Measurements from ENCODE around the gene PPP1R7. TPM values are rescaled to one million over a fixed set of nuclear protein-coding genes. Genes with fewer than 3 reads are reported as not detected.
A peak's percentile ranks its signal among the peaks of the same experiment; 100 is the strongest.

PPP1R7 gene
- total RNA-seq, 2 experiments from 2014 or later, result 91.2 to 93.8 TPM

DNA sequence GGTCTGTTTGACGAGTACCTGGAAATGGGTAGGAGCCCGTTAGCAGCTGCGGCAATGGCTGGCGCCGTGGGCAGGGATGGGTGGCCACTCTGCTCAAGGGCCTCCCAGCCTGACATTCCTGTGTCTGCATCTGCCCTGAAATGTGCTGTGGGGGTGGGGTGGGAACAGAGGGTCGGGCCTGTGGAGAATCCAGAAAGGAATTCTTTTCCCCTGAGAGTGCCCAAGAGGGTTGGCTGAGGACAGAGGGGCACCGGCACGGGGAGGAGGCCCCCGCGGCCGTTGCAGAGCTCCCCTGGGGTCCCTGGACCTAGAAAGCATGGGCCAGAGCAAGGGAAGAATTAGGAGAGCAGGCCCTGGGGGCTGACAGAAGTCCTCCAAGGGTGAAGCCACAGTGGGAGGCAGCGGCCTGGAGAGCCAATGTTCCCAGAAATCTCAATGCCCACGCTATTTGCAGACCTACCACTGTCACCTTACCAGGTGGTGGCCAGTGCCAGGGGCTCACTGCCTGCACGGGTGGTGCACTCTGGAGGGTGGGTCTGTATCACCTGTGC is 66.0 kb downstream of the PPP1R7 start:
- intact Hi-C loops (cut with micrococcal nuclease), result loop anchor here (10.0 kb wide), 1 partner anchor 361 kb away; no protein-coding TSS in a partner anchor
- Mint-ChIP-seq H3K36me3 (ENCODE audit: low read depth) (no peaks in the 10 kb centered on the region), H3K4me3 (peak overlapping the region; percentile 24), H3K27me3 (ENCODE audit: low read depth) (peaks cover 9% of the 10 kb centered on the region), H3K4me1 (ENCODE audit: low read depth) (peaks cover 8% of the 10 kb centered on the region), H3K9me3 (no peaks in the 10 kb centered on the region), H3K27ac (no peak overlapping the region)
- CTCF ChIA-PET, result no interaction called here
- no peak for DNase-seq

GRCh38 chr2:241217320-241218031 is 67.2 kb downstream of the PPP1R7 start:
- no peaks in the 10 kb centered on the region for H3K9me3 Mint-ChIP-seq
- H3K4me1 Mint-ChIP-seq (ENCODE audit: low read depth), result peaks cover 8% of the 10 kb centered on the region
- peak; percentile 17 for DNase-seq
- CTCF ChIA-PET, result interaction anchor here (0.6 kb wide), 1 partner anchor 1224 kb away, joined by 4 read pairs; no protein-coding TSS in a partner anchor
- peaks cover 9% of the 10 kb centered on the region for H3K27me3 Mint-ChIP-seq (ENCODE audit: low read depth)
- H3K36me3 Mint-ChIP-seq (ENCODE audit: low read depth), result no peaks in the 10 kb centered on the region
- intact Hi-C loops (cut with micrococcal nuclease), result loop anchor here (1.0 to 10.0 kb wide), 3 partner anchors 139 to 663 kb away; no protein-coding TSS in a partner anchor
- peak overlapping the region; percentile 61 for H3K4me3 Mint-ChIP-seq
- no peak overlapping the region for H3K27ac Mint-ChIP-seq

GRCh38 chr2:241218131-241219029 is 68.1 kb downstream of the PPP1R7 start:
- peaks cover 8% of the 10 kb centered on the region for H3K4me1 Mint-ChIP-seq (ENCODE audit: low read depth)
- intact Hi-C loops (cut with micrococcal nuclease), result loop anchor here (1.0 to 10.0 kb wide), 3 partner anchors 140 to 662 kb away; no protein-coding TSS in a partner anchor
- no peaks in the 10 kb centered on the region for H3K36me3 Mint-ChIP-seq (ENCODE audit: low read depth)
- peak overlapping the region; percentile 76 for H3K4me3 Mint-ChIP-seq
- CTCF ChIA-PET, result interaction anchor here (0.6 to 1.2 kb wide), 4 partner anchors 76 to 340 kb away, joined by 3 read pairs; no protein-coding TSS in a partner anchor
- H3K9me3 Mint-ChIP-seq, result no peaks in the 10 kb centered on the region
- DNase-seq, result peak; percentile 42
- peaks cover 9% of the 10 kb centered on the region for H3K27me3 Mint-ChIP-seq (ENCODE audit: low read depth)
- H3K27ac Mint-ChIP-seq, result no peak overlapping the region

DNA sequence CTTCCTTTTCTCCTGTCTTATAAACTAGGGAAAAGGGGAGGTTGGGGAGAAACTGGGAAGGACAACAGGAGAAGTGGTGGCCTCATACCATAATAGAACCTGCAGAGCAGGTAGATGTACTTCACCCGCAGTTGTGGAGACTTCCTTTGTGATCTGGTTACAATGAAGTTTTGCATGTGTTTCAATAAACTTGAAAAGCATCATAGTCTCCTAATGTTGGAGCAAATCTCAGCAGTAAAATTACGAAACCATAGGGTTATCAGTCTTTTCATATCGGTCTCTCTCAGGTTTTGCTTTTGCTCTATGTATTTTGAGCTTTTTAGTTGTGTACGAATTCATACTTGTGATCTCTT is 68.7 kb downstream of the PPP1R7 start:
- peaks cover 8% of the 10 kb centered on the region for H3K4me1 Mint-ChIP-seq (ENCODE audit: low read depth)
- peak overlapping the region; percentile 76 for H3K4me3 Mint-ChIP-seq
- intact Hi-C loops (cut with micrococcal nuclease), result loop anchor here (2.0 to 10.0 kb wide), 2 partner anchors 364 to 662 kb away; no protein-coding TSS in a partner anchor
- H3K27me3 Mint-ChIP-seq (ENCODE audit: low read depth), result peaks cover 9% of the 10 kb centered on the region
- H3K27ac Mint-ChIP-seq, result no peak overlapping the region
- no peaks in the 10 kb centered on the region for H3K9me3 Mint-ChIP-seq
- CTCF ChIA-PET, result interaction anchor here (0.7 to 1.2 kb wide), 4 partner anchors 26 to 339 kb away, joined by 3 read pairs; no protein-coding TSS in a partner anchor
- H3K36me3 Mint-ChIP-seq (ENCODE audit: low read depth), result no peaks in the 10 kb centered on the region
- no peak for DNase-seq

- no peak overlapping the region for H3K27ac Mint-ChIP-seq
- CTCF ChIA-PET, result interaction anchor here (0.7 kb wide), 1 partner anchor 25 kb away, joined by 3 read pairs; no protein-coding TSS in a partner anchor
- H3K36me3 Mint-ChIP-seq (ENCODE audit: low read depth), result no peaks in the 10 kb centered on the region
- no peaks in the 10 kb centered on the region for H3K9me3 Mint-ChIP-seq
- DNase-seq, result no peak
- intact Hi-C loops (cut with micrococcal nuclease), result loop anchor here (2.0 to 10.0 kb wide), 2 partner anchors 365 to 661 kb away; no protein-coding TSS in a partner anchor
- H3K4me3 Mint-ChIP-seq, result no peak overlapping the region
- H3K4me1 Mint-ChIP-seq (ENCODE audit: low read depth), result peaks cover 14% of the 10 kb centered on the region
- peaks cover 9% of the 10 kb centered on the region for H3K27me3 Mint-ChIP-seq (ENCODE audit: low read depth)
Measured at GRCh38 chr2:241219856-241220356, 69.6 kb downstream of the PPP1R7 start.

DNA sequence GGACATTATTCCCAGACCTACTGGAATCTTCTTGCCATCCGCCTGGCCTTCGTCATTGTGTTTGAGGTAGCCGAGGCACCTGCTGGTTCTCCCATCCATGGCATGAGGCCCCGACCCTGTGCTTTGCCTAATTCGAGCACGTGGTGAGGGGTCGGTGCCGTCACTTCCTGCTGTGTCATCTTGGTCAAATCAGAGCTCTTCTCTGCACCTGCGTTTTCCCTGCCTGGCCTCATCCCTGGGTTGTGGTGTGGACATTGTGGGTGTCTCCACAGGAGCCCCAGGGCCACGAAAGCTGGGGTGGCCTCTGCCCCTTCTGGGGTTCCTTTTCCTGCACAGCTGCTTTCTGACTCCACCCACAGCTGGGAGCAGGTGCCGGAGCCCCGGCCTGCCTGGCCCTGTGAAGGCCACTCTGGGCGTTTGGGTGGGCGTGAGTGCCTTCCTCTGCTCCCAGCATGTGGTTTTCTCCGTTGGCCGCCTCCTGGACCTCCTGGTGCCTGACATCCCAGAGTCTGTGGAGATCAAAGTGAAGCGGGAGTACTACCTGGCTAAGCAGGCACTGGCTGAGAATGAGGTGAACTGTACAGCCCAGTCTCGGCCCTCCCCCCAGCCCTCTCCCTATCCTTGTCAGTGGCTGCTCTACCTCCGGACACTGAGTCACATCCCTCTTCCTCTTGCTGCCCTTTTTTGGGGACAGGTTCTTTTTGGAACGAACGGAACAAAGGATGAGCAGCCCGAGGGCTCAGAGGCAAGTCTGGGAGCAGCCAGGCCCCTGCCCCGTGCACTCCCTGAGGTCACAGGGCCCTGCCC is 73.1 kb downstream of the PPP1R7 start:
- H3K4me1 Mint-ChIP-seq (ENCODE audit: low read depth), result peaks cover 14% of the 10 kb centered on the region
- H3K4me3 Mint-ChIP-seq, result no peak overlapping the region
- H3K27me3 Mint-ChIP-seq (ENCODE audit: low read depth), result peaks cover 9% of the 10 kb centered on the region
- no peak overlapping the region for H3K27ac Mint-ChIP-seq
- no peaks in the 10 kb centered on the region for H3K9me3 Mint-ChIP-seq
- H3K36me3 Mint-ChIP-seq (ENCODE audit: low read depth), result peaks cover 8% of the 10 kb centered on the region
- no peak for DNase-seq
- CTCF ChIA-PET, result no interaction called here
- intact Hi-C loops (cut with micrococcal nuclease), result no loop called here

- H3K4me3 Mint-ChIP-seq, result no peak overlapping the region
Measured at GRCh38 chr2:241224018-241224850, 74.0 kb downstream of the PPP1R7 start.

DNA sequence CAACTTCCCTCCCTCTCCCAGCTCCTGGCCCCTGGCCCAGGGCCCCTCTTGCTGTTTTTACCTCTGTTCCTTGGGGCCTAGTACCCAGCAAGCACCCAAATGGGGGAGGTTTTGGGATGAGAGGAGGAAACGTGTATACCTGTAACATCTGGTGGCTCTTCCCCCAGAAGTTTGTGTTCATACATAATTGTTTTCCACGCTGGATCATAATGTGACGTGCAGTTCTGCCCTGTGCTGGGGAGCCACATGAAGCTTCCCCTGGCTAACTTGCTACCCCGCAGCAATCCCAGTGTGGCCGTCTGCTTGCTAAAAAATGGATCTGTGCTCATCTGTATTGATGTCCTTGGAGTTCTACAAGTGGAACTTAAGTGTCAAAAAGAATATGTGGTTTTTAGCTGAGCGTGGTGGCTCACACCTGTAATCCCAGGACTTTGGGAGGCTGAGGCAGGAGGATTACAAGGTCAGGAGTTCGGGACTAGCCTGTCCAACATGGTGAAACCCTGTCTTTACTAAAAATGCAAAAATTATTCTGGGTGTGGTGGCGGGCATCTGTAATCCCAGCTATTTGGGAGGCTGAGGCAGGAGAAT is 74.7 kb downstream of the PPP1R7 start:
- no peak for DNase-seq
- Mint-ChIP-seq H3K4me1 (ENCODE audit: low read depth) (peaks cover 7% of the 10 kb centered on the region), H3K9me3 (no peaks in the 10 kb centered on the region), H3K36me3 (ENCODE audit: low read depth) (peaks cover 13% of the 10 kb centered on the region), H3K27me3 (ENCODE audit: low read depth) (no peaks in the 10 kb centered on the region), H3K4me3 (no peak overlapping the region), H3K27ac (no peak overlapping the region)
- intact Hi-C loops (cut with micrococcal nuclease), result no loop called here
- CTCF ChIA-PET, result no interaction called here

More at GRCh38 chr2:241224018-241224850, 74.0 kb downstream of the PPP1R7 start:
- peaks cover 11% of the 10 kb centered on the region for H3K36me3 Mint-ChIP-seq (ENCODE audit: low read depth)
- peaks cover 3% of the 10 kb centered on the region for H3K27me3 Mint-ChIP-seq (ENCODE audit: low read depth)
- no peak overlapping the region for H3K27ac Mint-ChIP-seq
- peaks cover 7% of the 10 kb centered on the region for H3K4me1 Mint-ChIP-seq (ENCODE audit: low read depth)
- DNase-seq, result no peak
- intact Hi-C loops (cut with micrococcal nuclease), result no loop called here
- CTCF ChIA-PET, result no interaction called here
- no peaks in the 10 kb centered on the region for H3K9me3 Mint-ChIP-seq

DNA sequence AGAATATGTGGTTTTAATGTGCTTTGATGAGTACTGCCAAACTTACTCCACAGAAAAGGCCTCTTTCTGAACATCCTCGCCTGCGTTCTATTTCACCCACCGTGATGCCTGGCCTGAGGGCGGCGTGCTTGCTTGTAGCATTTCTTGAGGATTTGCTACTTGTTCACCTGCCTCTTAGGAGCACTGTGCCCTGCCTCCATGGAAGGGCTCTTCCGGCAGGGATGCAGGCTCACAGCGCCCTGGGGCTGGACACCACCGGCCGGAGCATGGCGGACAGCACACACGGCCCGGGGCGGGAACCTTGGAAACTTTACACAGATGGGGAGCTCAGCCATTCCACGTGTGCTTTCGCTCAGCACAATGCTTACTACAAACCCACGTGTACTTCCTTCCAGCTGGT is 75.3 kb downstream of the PPP1R7 start:
- peaks cover 7% of the 10 kb centered on the region for H3K4me1 Mint-ChIP-seq (ENCODE audit: low read depth)
- no peak for DNase-seq
- no peak overlapping the region for H3K27ac Mint-ChIP-seq
- no peak overlapping the region for H3K4me3 Mint-ChIP-seq
- CTCF ChIA-PET, result no interaction called here
- peaks cover 19% of the 10 kb centered on the region for H3K36me3 Mint-ChIP-seq (ENCODE audit: low read depth)
- no peaks in the 10 kb centered on the region for H3K27me3 Mint-ChIP-seq (ENCODE audit: low read depth)
- intact Hi-C loops (cut with micrococcal nuclease), result no loop called here
- H3K9me3 Mint-ChIP-seq, result no peaks in the 10 kb centered on the region

DNA sequence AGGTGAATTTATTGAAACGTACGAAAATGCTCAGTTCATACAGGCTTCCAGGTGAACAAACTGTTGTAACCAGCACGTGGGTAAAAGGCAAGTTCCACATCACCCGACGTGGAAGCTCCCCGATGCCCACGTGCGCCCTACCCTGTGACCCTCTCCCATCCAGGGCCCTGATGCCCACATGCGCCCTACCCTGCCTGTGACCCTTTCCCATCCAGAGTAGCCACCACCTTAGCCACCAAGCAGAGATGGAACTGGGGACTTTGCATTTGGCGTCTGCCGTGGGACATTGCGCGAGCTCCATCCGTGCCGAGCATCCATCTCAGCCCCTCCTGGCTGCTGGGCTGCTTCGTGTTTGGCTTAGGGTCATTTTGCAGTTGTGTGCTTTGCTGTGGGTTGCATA is 75.7 kb downstream of the PPP1R7 start:
- H3K9me3 Mint-ChIP-seq, result no peaks in the 10 kb centered on the region
- peaks cover 22% of the 10 kb centered on the region for H3K36me3 Mint-ChIP-seq (ENCODE audit: low read depth)
- H3K4me1 Mint-ChIP-seq (ENCODE audit: low read depth), result peaks cover 7% of the 10 kb centered on the region
- no peak for DNase-seq
- H3K27me3 Mint-ChIP-seq (ENCODE audit: low read depth), result no peaks in the 10 kb centered on the region
- H3K4me3 Mint-ChIP-seq, result no peak overlapping the region
- CTCF ChIA-PET, result no interaction called here
- intact Hi-C loops (cut with micrococcal nuclease), result no loop called here
- no peak overlapping the region for H3K27ac Mint-ChIP-seq
